K562 (cell line): Measurements from ENCODE around the gene ARSJ. TPM values are rescaled to one million over a fixed set of nuclear protein-coding genes. Genes with fewer than 3 reads are reported as not detected.

Experiments
- ATAC-seq: fragments of 200-7000 bp; cut with Tn5 transposase; 3 replicates; pipeline ENCODE4 v1.9.1; 2020; ENCODE audit warnings: moderate library complexity
- BruUV-seq: library from RNA; stranded (reverse); fragments of 400-500 nt; replicated peaks from 2 replicates; lab custom pipeline; 2021; lab: Mats Ljungman, UMichigan
- CTCF ChIA-PET: fragments of 300-600 bp; formaldehyde crosslinking; extraction: SDS; loops from one replicate; lab custom pipeline; 2021; ENCODE audit warnings: low intra/inter-chr PET ratio; lab: Yijun Ruan, JAX
- POLR2A ChIA-PET: fragments of 300-600, 350-650 bp; sonication (Branson Sonifier 250); formaldehyde crosslinking; extraction: SDS; loops from one replicate; lab custom pipeline; 2021; ENCODE audit warnings: antibody characterized with exemption, inconsistent platforms; lab: Yijun Ruan, JAX
- DNase-seq, 4 experiments: peaks; one replicate each; pipeline versions ENCODE4 v3.0.0 to v3.0.0-alpha.2; 2011 to 2018; ENCODE audit warnings: low spot score in 3 of 4, mixed read lengths in 3 of 4; ENCODE audit errors: extremely low read depth in 1 of 4
- FAIRE-seq: peaks from 2 replicates; lab custom pipeline; 2011; peaks lifted over from hg19 to GRCh38; lab: Jason Lieb, UNC
- H2AFZ ChIP-seq: 2 replicates; pipeline ENCODE4 v1.6.0; 2011; ENCODE audit warnings: low read depth, low read length, control low read depth, inconsistent platforms
- H3K27ac ChIP-seq: fragments of 200-600 bp; 3 replicates; pipeline ENCODE4 v1.8.0; 2011; ENCODE audit warnings: low read depth, mild to moderate bottlenecking, control low read depth, inconsistent platforms, low read length, moderate library complexity, mixed read lengths; ENCODE audit errors: extremely low read depth
- H3K27me3 ChIP-seq, 2 experiments: fragments of 300-600 bp in 1 of 2; 2 replicates in 1 of 2; 3 replicates in 1 of 2; pipeline versions ENCODE4 v1.6.0 to v1.8.0; 2011; ENCODE audit warnings: inconsistent platforms in 2 of 2, low read length in 2 of 2, mild to moderate bottlenecking in 1 of 2, mixed read lengths in 1 of 2, moderate library complexity in 1 of 2; ENCODE audit not compliant: control insufficient read depth in 2 of 2, insufficient read depth in 2 of 2
- H3K36me3 ChIP-seq: fragments of 300-600 bp; 3 replicates; pipeline ENCODE4 v1.8.0; 2011; ENCODE audit warnings: mild to moderate bottlenecking, low read length, inconsistent platforms; ENCODE audit not compliant: control insufficient read depth, insufficient read depth
- H3K4me1 ChIP-seq, 2 experiments: fragments of 200-600 bp in 1 of 2; replicated peaks in 1 of 2; 2 replicates in 1 of 2; 3 replicates in 1 of 2; pipeline versions ENCODE4 v1.5.1 to v1.8.0; 2011; ENCODE audit warnings: inconsistent platforms in 2 of 2, low read length in 2 of 2, mild to moderate bottlenecking in 1 of 2, mixed read lengths in 1 of 2, moderate library complexity in 1 of 2; ENCODE audit not compliant: control insufficient read depth in 2 of 2, insufficient read depth in 2 of 2
- H3K4me2 ChIP-seq: 2 replicates; pipeline ENCODE4 v1.6.1; 2011; ENCODE audit warnings: low read length, control low read depth, inconsistent platforms, mixed read lengths; ENCODE audit not compliant: insufficient read depth
- H3K4me3 ChIP-seq: fragments of 200-600 bp; sonication (generic), shearing (Covaris generic); 2 replicates; pipeline ENCODE4 v1.5.1; 2016; ENCODE audit warnings: control low read depth, inconsistent platforms
- H3K79me2 ChIP-seq: fragments of 200-600 bp; 3 replicates; pipeline ENCODE4 v1.8.0; 2011; ENCODE audit warnings: low read length, inconsistent platforms; ENCODE audit not compliant: control insufficient read depth, insufficient read depth
- H3K9ac ChIP-seq, 2 experiments: 2 replicates each; pipeline versions ENCODE4 v1.6.0 to v1.6.1; 2011; ENCODE audit warnings: low read depth in 2 of 2, low read length in 2 of 2, control low read depth in 1 of 2, inconsistent platforms in 1 of 2, mild to moderate bottlenecking in 1 of 2, mixed read lengths in 1 of 2; ENCODE audit not compliant: insufficient read depth in 1 of 2
- H3K9me1 ChIP-seq: one replicate; pipeline ENCODE4 v1.6.0; 2011; ENCODE audit warnings: inconsistent platforms, mild to moderate bottlenecking, low read length, moderate library complexity; ENCODE audit not compliant: control insufficient read depth, insufficient read depth
- H3K9me3 ChIP-seq: replicated peaks from 2 replicates; pipeline ENCODE4 v1.5.1; 2011; ENCODE audit warnings: low read depth, low read length, inconsistent platforms; ENCODE audit not compliant: control insufficient read depth, insufficient read depth
- H4K20me1 ChIP-seq: replicated peaks from 2 replicates; pipeline ENCODE4 v1.6.1; 2011; ENCODE audit warnings: low read length, inconsistent platforms, mixed read lengths; ENCODE audit not compliant: control insufficient read depth, insufficient read depth
- CBFA2T2 ChIP-seq: fragments of 450-650 bp; conservative IDR thresholded peaks from 2 replicates; pipeline ENCODE4 v1.6.1; 2017; ENCODE audit warnings: mild to moderate bottlenecking
- ELF4 ChIP-seq: fragments of 450-650 bp; formaldehyde crosslinking; IDR thresholded peaks from 2 replicates; pipeline ENCODE4 v1.4.0; 2022; ENCODE audit warnings: missing genetic modification characterization
- FOXJ2 ChIP-seq: fragments of 200-800 bp; sonication (Bioruptor generic); IDR thresholded peaks from 2 replicates; pipeline ENCODE4 v1.6.1; 2016; ENCODE audit warnings: missing genetic modification characterization, missing compliant biosample characterization
- MAFG ChIP-seq: fragments of 450-650 bp; conservative IDR thresholded peaks from 2 replicates; pipeline ENCODE4 v1.6.1; 2016; ENCODE audit warnings: missing genetic modification characterization, missing compliant biosample characterization
- MCM2 ChIP-seq: fragments of 450-650 bp; IDR thresholded peaks from 2 replicates; pipeline ENCODE4 v1.6.1; 2017; ENCODE audit warnings: low read depth, mild to moderate bottlenecking
- NR1H2 ChIP-seq: sonication (generic); formaldehyde crosslinking; IDR thresholded peaks from 2 replicates; pipeline ENCODE4 v1.4.0; 2020; ENCODE audit warnings: mild to moderate bottlenecking, missing genetic modification reagents
- PBX2 ChIP-seq, 2 experiments: IDR thresholded peaks in 1 of 2; conservative IDR thresholded peaks in 1 of 2; 2 replicates each; pipeline ENCODE4 v1.6.1; 2016; ENCODE audit warnings: low read depth in 2 of 2, mild to moderate bottlenecking in 1 of 2, missing compliant biosample characterization in 1 of 2, missing genetic modification characterization in 1 of 2, moderate library complexity in 1 of 2
- POLR3G ChIP-seq: IDR thresholded peaks from 2 replicates; pipeline ENCODE4 v1.6.1; 2011; ENCODE audit not compliant: insufficient read length, insufficient replicate concordance; ENCODE audit errors: extremely low read depth
- RB1 ChIP-seq: fragments of 450-650 bp; IDR thresholded peaks from 2 replicates; pipeline ENCODE4 v1.6.1; 2017; ENCODE audit warnings: low read depth, mild to moderate bottlenecking
- SREBF1 ChIP-seq: fragments of 150-350 bp; IDR thresholded peaks from 2 replicates; pipeline ENCODE4 v1.6.1; 2014; ENCODE audit warnings: antibody characterized with exemption, low read depth, low read length, borderline replicate concordance
- TRIM24 ChIP-seq, 2 experiments: fragments of 450-650 bp; IDR thresholded peaks; 2 replicates each; pipeline ENCODE4 v1.6.1; 2016
- ZNF253 ChIP-seq: fragments of 250-450 bp; sonication (Bioruptor Pico); conservative IDR thresholded peaks from 2 replicates; pipeline ENCODE4 v1.6.1; 2021; ENCODE audit warnings: mild to moderate bottlenecking
- ZNF57 ChIP-seq: fragments of 450-650 bp; formaldehyde crosslinking; IDR thresholded peaks from 2 replicates; pipeline ENCODE4 v1.4.0; 2020; ENCODE audit warnings: mild to moderate bottlenecking, moderate library complexity
- ZNF764 ChIP-seq: fragments of 250-450 bp; sonication (Bioruptor Pico); IDR thresholded peaks from 2 replicates; pipeline ENCODE4 v1.4.0; 2020; ENCODE audit warnings: low read depth, mild to moderate bottlenecking, moderate library complexity
- WGBS: fragments of 100-300 bp; shearing (Covaris generic); methylation state at CpG from one replicate; pipeline ENCODE4 v1.1.6; 2016; ENCODE audit warnings: low coverage, mixed read lengths; ENCODE audit not compliant: insufficient coverage; ENCODE audit errors: missing lambda C conversion rate; 5-methylcytosine and 5-hydroxymethylcytosine counted together
- in situ Hi-C: fragments of 300-500 bp; cut with MboI; formaldehyde crosslinking; loops from 4 replicates; pipeline ENCODE4 v1.15.0; 2018; ENCODE audit warnings: inconsistent platforms, mixed read lengths
- intact Hi-C: fragments of 100-400 bp; cut with micrococcal nuclease; formaldehyde crosslinking; loops from 2 replicates; pipeline ENCODE4 v1.14.2; 2022
- polyA plus RNA-seq, 8 experiments: library from polyadenylated mRNA; depleted of rRNA in 4 of 8; stranded (reverse) in 5 of 8; unstranded in 3 of 8; fragments of >200 nt; fragmentation: Nextera tagmentation in 2 of 8; fragmentation: Illumina TruSeq in 1 of 8; extraction: Ambion mirVana in 2 of 8; extraction: Trizol in 1 of 8; gene quantifications; 2 replicates each; pipeline versions ENCODE4 v1.2.1 to v1.2.3, GENCODE V29; 2011 to 2014; ENCODE audit warnings: inconsistent platforms in 1 of 8, missing spikeins in 1 of 8
- total RNA-seq, 7 experiments: library from RNA; depleted of rRNA in 6 of 7; stranded (reverse); fragments of >200 nt in 6 of 7; fragmentation: Illumina TruSeq in 2 of 7; extraction: Trizol in 2 of 7; gene quantifications; 2 replicates each; pipeline versions ENCODE4 v1.2.1 to v1.2.3, GENCODE V29; 2011 to 2021; ENCODE audit warnings: low replicate concordance in 1 of 7
- TF ChIP-seq, protein P1 (sequence below): fragments of 200-800 bp; sonication (Bioruptor generic); IDR thresholded peaks from 2 replicates; pipeline ENCODE4 v1.6.1; 2016; ENCODE audit warnings: missing genetic modification characterization, missing compliant biosample characterization

ARSJ gene
- total and polyA plus RNA-seq, 9 of the 15 experiments (the other 6 are each of a cell fraction or from before 2014, with no cell fraction given) = not detected

DNA sequence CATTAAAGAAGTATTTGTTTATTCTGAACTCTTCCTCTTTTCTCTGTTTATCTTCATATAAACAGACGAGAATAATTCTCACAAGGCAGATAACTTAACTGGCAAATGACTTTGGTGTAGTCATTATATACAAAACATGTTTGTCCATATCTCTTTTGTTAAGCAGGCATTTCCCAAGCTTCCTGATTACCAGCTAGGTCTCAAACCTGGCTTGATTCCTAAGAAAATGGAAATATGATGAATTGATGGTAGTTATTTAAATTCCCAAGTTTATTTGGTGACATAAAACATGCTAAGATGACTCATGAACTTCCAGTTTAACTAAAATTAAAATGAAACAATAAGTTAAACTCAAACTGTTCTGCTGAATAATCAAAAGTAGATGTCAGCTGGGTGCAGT lies 96.8 kb downstream of the ARSJ start:
- no peaks in the 10 kb centered on the region for H3K9me1 ChIP-seq
- no peak overlapping the region for H3K4me3 ChIP-seq
- no peak for FAIRE-seq
- H3K79me2 ChIP-seq = no peaks in the 10 kb centered on the region
- no peaks in the 10 kb centered on the region for H4K20me1 ChIP-seq
- in situ Hi-C loops = no loop called here
- TF ChIP-seq PBX2 (CRISPR knock-in tag; IDR thresholded peaks at IDR 0.05; ENCODE audit: low read depth) (no peak), PBX2 (tag; conservative IDR thresholded peaks at IDR 0.05; ENCODE audit: low read depth) (no peak), NR1H2 (no peak), MAFG (tag) (no peak), TRIM24 (IDR thresholded peaks at IDR 0.05) (no peak), CBFA2T2 (no peak), ZNF764 (CRISPR knock-in tag) (no peak), ELF4 (no peak), MCM2 (no peak), ZNF253 (CRISPR knock-in tag) (no peak), ZNF57 (no peak), SREBF1 (no peak), RB1 (no peak), FOXJ2 (no peak), POLR3G (no peak)
- TF ChIP-seq, protein P1, sequence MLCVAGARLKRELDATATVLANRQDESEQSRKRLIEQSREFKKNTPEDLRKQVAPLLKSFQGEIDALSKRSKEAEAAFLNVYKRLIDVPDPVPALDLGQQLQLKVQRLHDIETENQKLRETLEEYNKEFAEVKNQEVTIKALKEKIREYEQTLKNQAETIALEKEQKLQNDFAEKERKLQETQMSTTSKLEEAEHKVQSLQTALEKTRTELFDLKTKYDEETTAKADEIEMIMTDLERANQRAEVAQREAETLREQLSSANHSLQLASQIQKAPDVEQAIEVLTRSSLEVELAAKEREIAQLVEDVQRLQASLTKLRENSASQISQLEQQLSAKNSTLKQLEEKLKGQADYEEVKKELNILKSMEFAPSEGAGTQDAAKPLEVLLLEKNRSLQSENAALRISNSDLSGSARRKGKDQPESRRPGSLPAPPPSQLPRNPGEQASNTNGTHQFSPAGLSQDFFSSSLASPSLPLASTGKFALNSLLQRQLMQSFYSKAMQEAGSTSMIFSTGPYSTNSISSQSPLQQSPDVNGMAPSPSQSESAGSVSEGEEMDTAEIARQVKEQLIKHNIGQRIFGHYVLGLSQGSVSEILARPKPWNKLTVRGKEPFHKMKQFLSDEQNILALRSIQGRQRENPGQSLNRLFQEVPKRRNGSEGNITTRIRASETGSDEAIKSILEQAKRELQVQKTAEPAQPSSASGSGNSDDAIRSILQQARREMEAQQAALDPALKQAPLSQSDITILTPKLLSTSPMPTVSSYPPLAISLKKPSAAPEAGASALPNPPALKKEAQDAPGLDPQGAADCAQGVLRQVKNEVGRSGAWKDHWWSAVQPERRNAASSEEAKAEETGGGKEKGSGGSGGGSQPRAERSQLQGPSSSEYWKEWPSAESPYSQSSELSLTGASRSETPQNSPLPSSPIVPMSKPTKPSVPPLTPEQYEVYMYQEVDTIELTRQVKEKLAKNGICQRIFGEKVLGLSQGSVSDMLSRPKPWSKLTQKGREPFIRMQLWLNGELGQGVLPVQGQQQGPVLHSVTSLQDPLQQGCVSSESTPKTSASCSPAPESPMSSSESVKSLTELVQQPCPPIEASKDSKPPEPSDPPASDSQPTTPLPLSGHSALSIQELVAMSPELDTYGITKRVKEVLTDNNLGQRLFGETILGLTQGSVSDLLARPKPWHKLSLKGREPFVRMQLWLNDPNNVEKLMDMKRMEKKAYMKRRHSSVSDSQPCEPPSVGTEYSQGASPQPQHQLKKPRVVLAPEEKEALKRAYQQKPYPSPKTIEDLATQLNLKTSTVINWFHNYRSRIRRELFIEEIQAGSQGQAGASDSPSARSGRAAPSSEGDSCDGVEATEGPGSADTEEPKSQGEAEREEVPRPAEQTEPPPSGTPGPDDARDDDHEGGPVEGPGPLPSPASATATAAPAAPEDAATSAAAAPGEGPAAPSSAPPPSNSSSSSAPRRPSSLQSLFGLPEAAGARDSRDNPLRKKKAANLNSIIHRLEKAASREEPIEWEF = no peak
- no peak for DNase-seq
- H3K4me1 ChIP-seq = no peaks in the 10 kb centered on the region
- WGBS = 0% methylated on average over 1 of the region's 1 CpG
- no peak overlapping the region for H3K9ac ChIP-seq
- no peak overlapping the region for H3K4me2 ChIP-seq
- H3K36me3 ChIP-seq = no peaks in the 10 kb centered on the region
- POLR2A ChIA-PET = no interaction called here
- intact Hi-C loops = no loop called here
- H3K27ac ChIP-seq = no peak overlapping the region
- ATAC-seq = no peak
- no TSS peak for BruUV-seq
- H3K9me3 ChIP-seq = no peaks in the 10 kb centered on the region
- no peak overlapping the region for H2AFZ ChIP-seq
- H3K27me3 ChIP-seq = no peaks in the 10 kb centered on the region
- CTCF ChIA-PET = no interaction called here
